GM19035 (cell line): Measurements from ENCODE around the gene B4GALT1.
"Not testable (repeated sequence)": the region's sequence is repeated elsewhere in the genome, so short reads cannot be mapped to it uniquely, and the experiment has no call there.

Source experiments
- ATAC-seq: cut with Tn5 transposase; IDR thresholded peaks from one replicate; pipeline ENCODE4 v1.9.1; 2021; ENCODE audit not compliant: unreplicated experiment

B4GALT1 gene

DNA sequence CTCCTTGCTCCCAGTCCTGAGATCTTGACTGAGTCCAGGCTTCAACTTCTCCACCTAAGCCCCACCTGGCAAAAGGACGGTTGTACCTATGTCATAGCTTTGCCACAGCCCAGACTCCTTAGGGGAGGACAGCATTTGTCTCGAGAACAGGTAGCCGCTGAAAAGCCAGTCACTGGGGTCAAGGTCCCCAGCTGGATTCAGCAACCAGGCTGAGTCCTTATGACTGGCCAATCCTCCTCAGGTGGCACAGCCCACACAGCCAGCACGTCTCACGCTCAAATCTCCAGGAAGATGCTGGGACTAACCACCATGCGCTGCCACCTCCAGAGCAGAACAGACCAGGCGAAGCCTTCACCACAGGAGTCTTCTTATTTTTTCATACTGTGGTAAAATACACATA lies 62.7 kb downstream of the B4GALT1 start:
- ATAC-seq: no peak

DNA sequence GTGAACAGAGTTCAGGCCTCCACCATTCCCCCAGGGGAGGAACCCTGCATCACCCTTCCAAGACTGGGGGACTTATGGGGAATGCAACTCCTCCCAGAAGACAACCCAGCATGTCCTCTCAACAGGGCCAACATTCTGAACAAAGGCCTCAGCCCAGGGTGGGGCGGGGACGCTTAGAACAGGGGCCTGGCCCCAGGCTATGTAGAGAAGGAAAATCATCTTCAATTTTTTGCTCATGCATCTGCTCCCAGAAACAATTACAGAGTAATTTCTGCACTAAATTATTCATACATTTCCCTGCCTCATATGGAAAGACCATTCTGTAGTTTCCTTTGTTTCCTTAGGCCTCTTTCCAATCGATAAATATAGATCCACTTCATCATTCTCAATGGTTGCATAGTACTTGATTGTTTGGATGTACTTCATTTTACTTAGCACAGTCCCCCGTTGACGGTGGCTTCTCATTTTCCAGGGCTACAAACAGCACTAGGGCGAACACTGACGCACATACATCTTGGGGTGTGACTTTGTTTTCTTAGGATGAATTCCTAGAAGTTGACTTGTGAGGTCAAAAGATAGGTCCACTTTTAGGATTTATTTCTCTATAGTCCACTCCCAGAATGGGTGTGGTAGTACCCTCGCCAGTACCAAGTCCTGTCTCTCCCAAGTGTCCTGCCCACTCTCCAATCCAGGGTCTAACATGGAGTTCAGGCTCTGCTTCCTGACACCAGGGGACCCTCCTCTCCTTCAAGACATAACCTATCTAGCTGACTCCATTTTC lies 63.4 kb downstream of the B4GALT1 start:
- no peak for ATAC-seq

DNA sequence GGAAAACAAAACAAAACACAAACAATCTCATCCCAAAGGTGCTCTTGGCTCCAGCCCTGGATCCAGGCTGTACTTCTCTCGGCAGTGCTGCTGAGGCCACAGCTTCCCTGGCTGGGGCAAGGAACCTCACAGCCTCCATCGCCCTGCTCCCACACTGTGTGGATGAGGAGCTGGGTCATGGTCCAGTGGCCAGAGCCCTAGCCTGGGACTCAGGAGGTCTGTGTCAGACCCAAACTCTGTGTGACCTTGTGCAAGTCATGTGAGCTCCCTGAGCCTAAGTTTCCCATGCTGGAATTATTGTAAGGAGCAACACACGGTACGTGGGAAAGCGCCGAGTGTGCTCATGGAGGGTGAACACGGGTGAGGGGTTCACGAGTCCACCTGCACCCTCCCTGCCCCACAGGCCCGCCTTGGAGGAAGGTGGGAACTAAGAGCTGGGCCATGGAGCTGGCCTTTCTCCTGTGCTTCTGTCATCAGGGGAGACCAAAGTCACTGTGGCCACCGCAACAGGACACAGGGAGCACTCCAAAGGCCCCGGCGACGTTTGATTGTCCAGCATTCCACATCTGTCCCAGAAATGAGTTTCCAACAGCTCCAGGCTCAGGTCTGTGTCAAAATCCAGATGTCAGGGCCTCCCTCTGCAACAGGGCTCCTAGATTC lies 64.5 kb downstream of the B4GALT1 start:
- no peak for ATAC-seq

DNA sequence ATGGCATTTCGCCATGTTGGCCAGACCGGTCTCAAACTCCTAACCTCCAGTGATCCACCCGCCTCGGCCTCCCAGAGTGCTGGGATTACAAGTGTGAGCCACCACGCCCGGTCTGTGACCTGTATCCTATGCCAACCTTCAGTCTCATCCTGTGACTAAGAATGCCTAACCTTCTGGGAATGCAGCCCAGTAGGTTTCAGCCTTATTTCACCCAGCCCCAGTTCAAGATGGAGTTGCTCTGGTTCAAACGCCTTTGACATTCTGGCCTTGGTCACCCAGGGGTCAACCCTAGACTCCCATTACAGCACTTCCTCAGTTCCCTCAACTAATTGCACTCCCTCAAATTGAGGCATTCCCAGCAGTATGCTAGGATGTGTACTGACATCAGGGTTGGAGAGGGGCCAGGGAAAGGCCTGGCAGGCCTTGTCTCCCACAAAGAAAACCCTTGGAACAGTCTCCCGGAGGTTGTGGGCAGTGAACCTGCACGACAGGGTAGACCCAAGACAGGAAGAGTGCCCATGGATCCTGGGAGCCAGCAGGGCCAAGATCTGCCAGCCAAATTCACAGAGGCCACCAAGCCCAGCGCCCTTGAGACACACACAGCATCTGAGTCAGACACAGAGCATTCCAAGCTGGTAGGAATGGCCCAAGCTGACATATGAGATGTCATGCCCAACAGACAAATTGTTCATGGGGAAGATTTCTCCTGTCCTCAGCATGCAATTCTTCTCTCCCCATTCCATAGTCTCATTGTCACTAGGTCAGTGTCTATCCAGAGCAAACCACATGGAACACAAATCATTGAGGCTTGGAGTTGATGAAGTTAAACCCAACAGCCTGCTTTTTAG lies 65.8 kb downstream of the B4GALT1 start:
- no peak for ATAC-seq

DNA sequence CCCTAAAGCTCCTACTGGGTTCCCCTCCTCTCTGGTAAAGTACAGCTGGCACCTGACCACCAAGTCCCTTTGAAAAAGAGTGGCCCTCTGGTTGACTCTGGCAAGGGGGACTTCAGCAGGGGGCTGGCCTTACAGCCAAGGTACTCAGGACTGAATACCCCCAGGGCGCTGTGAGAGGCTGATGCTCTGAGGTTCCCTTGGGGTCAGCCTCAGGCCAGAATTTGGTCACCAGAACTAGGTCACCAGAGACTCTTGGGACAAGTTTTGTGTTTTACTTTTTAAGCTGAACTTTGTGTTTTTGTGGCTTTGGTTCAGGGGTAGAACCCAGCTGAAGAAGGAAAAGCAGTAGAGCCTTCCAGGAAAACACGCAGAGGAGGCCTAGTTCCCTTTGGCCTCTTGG lies 67.4 kb downstream of the B4GALT1 start:
- ATAC-seq: no peak

DNA sequence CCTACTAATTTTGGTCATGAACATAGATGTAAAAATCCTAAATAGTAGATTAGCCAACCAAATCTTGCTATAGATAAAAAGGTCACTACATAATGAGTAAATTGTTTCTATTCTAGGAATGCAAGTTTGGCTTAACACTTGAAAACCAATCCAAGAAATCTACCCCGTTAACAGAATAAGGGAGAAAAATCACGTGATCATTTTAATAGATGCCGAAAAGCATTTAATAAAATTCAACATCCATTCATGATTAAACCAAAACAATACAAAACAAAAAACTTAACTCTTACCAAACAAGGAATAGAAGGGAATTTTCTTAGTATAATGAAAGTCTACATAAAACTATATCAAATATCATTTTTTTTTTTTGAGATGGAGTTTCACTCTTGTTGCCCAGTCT lies 69.9 kb downstream of the B4GALT1 start:
- ATAC-seq: no peak

DNA sequence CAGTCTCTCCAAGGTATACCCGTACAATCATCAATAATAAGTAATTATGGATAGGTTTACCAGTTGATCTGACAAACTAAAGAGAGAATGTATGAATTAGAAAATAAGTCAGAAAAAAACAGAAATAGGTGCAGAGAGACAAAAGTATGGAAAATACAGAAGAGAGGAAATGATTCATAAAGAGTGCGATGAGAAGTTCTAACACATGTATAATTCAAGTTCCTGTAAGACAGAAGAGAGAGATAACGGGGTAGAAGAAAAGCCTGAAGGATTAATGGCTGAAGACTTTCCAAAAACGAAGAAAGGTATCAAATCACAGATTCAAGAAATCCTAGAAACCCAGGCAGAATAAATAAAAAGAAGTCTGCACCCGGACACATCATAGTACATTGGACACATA lies 74.5 kb downstream of the B4GALT1 start:
- no peak for ATAC-seq

DNA sequence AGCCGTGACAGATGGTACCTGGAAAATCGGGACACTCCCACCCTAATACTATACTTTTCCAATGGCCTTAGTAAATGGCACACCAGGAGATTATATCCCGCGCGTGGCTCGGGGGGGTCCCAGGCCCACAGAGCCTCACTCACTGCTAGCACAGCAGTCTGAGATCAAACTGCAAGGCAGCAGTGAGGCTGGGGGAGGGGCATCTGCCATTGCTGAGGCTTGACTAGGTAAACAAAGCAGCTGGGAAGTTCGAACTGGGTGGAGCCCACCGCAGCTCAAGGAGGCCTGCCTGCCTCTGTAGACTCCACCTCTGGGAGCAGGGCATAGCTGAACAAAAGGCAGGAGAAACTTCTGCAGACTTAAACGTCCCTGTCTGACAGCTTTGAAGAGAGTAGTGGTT lies 81.5 kb downstream of the B4GALT1 start:
- ATAC-seq: not testable (repeated sequence)

DNA sequence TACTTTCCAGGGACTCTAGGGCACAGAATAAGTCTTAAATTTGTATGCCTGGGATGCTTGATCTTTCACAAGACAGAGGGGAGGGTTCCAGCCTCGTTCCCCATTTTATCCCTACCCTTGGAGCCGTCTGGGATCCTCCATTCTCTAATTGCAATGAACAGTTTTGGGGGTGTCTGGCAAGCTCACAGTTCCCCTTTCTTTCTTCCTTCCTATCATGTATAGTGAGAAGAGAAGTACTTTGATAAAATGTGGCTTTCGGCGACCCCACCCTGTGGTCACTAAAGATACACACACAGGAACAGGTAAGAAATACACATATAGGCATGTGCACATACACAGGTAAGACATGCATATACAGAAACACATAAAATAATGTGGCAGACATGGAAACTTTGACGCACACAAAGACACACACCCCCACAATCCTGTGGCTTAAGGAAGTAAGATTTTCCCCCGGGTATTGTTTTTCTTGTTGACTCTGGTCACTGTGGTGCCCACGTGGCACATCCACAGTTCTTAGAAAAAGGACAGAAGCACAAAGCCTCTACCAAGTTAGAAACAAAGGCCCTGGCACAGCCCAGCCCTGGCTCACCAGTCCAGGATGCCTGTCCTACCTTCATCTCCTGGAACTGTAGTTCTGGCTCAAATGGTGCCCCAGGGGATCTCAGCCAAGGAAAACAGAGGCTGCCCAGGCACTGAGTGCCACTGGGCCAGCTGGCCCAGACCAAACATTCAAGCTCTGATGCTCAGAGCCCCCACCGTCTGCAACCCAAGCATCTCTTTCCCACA lies 84.4 kb downstream of the B4GALT1 start:
- no peak for ATAC-seq

DNA sequence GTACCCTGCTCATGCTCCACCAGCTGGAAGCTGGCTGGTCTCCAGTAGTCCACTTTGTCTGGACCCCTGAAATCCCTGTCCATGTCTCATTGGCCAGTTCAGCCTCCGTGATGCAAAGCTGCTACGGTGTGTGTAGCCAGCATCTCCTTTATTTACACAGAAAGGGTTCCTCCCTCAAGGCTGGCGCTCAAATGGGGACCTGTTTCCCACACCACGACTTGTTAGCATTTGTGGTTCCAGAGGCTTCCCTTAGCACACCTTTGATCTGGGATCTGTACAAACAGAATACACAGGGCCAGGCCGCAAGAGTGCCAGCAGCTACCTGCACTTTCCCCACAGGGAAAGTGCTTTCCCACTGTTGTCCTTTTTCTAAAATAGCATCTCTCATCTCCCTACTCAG lies 85.0 kb downstream of the B4GALT1 start:
- no peak for ATAC-seq

DNA sequence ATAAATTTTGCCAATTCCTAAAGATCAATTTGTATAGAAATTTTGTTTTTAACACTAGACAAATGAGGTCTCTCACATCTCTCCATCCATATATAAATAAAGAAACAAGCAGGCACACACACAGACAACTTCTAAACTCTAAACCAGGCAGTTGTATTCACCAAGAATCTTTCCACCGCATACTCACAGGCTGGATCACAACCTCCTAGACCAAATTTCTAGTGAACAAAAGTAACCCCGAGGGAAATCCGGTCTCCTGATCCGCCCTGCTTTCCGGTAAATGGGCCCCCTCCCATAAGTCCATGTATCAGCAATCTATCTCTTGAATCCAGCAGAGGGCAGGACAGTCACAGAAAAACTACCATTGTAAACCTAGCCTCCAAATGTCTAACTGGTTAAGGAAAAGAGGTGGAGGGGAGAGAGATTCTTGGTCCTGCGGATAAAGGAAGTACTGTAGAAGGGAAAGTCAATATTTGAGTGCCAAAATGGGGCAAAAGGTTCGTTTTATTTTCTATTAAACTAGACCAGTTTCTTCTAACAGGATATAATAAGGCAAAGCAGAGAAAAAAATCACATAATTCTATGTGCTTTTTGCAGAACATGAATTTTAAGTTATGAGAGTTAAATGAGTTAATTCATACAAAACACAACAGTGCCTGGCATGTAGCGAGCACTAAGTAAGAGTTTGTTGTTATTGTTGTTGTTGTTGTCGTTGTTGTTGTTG lies 85.8 kb downstream of the B4GALT1 start:
- ATAC-seq: no peak

DNA sequence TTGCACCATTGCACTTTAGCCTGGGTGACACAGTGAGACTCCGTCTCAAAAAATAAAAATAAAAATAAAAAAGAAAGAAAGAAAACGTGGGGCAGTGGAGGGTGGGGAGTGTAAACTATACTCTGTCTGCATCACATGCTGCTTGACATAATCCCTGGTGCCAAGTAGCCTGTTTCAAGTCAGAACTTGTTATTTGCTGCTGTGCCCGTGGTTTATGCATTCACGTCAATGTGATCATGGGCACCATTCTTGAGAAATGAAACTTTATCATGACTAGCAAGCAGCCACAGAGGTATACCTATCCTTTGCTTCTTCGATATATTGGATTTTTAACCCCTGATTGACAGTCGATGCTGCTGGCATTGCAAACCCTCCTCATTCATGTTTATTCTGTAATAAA lies 86.6 kb downstream of the B4GALT1 start:
- ATAC-seq: no peak

DNA sequence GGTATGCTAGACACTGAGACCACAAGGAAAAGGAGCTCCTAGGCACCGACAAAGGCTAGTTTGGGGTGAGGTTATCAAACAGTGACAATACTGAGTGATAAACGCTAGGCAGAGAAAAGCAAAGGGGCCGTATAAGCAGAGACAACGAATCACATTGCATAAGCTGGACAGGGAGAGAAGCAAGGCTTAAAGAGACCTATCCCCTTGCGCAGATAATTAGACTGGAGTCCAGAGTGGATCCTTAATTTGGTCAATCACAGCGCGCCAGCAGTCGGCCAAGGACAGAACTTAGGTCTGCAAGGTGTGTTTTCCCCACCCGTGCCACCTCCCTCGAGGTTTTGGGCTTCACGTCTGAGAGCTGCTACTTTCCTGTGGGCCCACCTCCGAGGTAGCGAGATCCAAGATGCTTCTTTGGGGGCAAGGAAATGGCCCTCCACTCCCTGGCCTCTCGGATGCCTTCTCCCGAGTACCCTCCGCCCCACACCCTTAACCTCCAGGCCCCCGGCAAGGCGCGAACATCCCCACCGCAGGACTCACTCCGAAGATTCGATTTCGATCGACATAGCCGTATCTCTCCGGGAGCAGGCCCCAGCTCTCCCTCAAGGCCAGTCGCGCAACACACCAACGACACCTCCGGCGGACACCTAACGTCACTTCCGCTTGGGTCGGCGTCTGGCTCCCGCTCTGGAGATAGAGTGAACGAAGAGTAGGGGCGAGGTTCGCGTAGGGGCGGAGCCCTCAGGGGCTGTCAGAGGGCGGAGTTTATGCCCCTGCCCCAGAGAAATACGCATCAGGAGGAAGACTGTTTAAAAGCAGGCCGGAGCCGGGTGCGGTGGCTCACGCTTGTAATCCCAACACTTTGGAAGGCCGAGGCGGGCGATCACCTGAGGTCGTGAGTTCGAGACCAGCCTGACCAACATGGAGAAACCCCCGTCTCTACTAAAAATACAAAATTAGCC lies 90.8 kb downstream of the B4GALT1 start, which contains the start of gene SMU1:
Gene SMU1 (minus strand): TSS at position 629 of the 959 bp plus-strand sequence. CDS start 66 bp downstream, at position 563.
- ATAC-seq: peak; percentile 99

DNA sequence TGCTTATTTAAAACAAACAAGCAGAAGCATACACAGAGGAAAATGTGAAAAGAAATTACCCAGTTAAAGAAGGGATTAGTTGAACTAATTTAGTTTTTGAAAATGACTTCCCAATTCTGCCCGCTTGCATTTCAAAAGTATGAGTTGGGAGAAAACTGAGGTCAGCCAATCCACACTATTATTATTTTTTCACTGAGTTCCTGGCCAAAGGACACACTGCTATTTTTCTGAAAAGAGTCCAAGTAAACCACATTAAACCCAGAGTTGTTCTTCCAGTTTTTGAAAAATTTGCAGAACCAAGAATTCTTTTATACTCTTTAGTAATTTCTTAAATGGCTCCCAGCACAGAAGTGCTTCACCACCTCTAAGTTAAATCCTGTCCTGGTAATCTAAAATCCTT lies 98.1 kb downstream of the B4GALT1 start:
- no peak for ATAC-seq

DNA sequence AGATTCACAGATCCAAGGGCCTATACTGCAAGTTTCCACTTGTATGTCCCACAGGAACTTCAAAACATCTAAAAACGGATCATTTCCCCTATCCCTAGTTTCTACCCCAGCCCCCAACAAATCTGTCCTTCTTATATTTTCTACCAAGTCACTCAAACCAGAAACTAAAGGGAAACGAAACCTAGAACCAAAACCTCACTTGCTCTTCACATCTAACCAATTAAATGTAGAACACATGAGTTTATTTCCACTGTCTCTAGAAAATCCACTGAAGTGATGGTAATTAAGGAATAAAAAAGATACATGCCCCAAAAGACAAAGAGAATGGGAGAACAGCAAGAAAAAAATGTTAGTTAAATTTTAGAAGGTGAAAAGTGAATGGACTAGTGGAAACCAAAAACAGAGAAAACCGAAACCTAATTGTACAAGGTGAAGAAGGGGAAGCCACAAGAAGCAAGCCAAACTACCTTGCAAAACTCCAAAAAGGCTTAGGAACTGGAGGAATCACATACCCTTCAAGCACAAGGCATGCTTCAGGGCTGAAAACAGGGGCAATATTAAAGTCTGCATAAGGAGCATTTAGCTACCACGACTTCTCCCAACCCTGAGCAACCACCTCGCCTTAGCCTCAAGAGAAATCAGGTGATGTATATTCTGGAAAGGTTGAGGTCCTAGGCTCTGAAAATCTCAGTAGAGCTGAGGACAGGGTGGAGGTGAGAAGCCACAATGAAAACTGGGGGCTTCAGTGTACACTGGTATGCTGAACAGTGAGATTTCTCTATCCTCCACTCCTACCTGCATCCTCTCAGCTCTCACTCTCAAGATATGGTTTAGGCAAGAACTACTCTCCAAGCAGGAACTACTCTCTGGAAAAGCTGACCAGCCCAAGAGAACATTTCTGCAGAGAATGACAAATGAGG lies 101.7 kb downstream of the B4GALT1 start:
- ATAC-seq: peak; percentile 73
